Skeletal muscle cell (primary cell): ENCODE measurements around the gene HOXB5.

Source experiments
- DNase-seq: peaks from one replicate; pipeline ENCODE4 v3.0.0-alpha.2; 2010; ENCODE audit warnings: low read depth
- H3K4me3 ChIP-seq: 2 replicates; pipeline ENCODE4 v1.5.1; 2011; ENCODE audit warnings: low read depth, mild to moderate bottlenecking, control low read depth, low read length, moderate library complexity

The HOXB5 gene

DNA sequence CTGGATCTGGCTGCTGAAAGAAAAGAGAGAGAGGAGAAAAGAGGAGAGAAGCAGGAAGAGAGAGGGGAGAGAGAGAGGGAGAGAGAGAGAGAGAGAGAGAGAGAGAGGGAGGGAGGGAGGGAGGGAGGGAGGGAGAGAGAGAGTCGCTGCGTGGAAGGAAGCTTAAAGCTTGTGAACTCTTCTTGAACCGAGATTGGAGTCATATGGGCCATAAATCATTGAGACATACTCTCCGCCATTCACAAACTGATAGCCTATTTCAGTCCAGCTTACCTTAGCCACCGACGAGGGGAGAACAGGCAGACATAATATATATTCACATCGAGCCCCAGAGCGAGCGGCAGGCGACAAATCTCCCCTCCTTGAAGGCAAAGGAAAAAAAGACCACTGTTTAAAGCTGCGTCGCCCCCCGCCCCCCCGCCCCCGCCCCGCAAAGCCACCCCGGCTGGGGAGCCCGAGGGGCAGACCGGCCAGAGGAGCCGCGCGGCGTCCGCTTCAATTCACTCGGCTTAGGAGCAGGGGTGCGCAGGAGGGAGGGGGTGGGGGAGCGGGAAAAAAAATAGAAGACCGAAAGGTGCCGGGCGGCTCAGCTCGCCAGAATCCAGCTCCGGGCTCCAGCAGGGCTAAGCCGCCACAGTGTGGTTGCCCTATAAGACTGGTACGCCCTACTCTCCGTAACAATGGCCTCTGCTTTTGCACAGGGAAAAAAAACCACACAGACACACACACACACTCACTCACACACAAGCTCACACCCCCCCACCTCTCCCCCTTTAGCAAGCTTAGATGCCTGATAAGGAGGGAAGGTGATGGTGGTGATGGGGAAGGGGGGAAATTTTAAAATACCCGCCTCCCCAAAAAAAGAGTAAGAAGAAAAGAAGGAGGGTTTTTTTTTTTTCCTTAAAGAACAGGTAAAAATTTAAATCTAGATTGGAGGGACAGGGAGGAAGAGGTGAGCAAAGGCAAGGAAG is 38.0 kb downstream of the HOXB5 start:
- peak overlapping the region; percentile 38 for H3K4me3 ChIP-seq
- peak; percentile 74 for DNase-seq

DNA sequence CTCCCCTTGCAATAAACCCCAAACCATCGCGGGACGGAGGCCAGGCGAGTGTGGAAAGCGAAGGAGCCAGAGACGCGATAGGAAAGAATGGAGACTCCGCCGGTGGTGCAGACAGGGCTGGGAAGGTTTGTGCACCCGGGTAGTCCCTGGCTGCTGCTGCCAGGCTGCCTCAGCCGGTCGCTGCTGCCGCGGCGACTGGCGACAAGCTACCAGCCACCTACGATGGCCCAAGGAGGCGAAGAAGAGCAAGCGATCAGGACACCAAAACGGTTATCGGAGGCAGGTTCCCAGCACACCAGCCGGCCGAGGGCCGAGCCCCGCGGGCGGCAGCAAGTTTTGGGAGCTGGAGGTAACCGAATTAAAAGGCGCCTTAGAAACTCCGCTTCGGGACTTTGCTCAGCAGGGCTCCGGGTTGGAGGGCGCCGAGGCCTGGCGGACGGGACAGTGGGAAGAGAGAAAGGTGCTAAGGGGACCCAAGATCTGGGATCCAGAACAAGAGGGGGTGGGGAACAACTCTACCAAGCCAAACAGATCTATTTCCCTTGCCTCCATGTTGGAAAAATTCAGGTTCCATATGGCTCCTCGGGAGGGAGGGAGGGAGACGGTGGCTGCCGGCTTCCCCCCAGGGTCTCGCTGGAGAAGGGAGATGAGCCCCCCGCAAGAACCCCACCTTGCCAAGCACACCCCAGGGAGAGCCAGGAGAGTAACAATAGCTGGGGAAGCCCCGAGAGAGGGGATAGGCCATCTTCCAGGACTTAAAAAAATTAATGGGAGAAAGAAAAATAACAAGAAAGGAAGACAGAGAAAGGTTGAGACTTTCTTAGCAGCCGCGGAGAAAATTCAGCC is 38.9 kb downstream of the HOXB5 start:
- no peak for DNase-seq
- peak overlapping the region; percentile 38 for H3K4me3 ChIP-seq

DNA sequence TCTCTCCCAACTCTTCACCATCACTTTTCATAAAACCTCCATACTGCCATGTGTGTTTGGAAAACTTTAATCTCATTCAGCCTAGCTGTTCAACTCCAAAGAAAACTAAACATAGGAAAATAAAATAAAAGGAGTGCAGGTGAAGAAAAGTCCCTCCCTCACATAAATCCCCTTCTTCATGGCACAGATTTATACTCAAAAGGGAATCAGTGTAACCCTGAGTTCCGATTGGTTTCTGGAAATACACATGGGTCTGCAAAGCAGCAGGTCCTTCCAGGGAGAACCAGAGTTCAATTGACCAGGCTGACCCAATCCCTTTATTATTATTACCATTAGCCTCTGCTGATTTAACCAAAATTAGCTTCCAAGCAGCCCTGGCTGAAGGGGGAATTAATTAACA is 39.8 kb downstream of the HOXB5 start:
- no peak for DNase-seq
- no peak overlapping the region for H3K4me3 ChIP-seq

DNA sequence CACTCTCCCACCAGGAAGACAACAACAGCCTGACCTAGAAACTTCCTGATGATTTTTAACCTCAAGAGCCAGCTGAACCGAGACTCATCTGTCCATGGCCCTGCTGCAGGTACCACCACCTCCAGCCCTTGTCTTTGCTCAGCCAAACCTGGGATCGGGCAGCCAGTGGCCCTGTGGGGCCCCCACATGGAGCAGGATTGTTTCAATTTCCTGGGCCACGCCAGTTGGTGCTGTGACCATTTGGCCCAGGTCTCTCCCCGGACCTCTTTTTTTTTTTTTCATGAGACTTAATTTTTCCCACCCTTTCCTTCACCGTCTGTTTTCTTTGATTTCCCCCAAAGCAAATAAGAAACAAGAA is 40.4 kb downstream of the HOXB5 start:
- no peak for DNase-seq
- H3K4me3 ChIP-seq = no peak overlapping the region

DNA sequence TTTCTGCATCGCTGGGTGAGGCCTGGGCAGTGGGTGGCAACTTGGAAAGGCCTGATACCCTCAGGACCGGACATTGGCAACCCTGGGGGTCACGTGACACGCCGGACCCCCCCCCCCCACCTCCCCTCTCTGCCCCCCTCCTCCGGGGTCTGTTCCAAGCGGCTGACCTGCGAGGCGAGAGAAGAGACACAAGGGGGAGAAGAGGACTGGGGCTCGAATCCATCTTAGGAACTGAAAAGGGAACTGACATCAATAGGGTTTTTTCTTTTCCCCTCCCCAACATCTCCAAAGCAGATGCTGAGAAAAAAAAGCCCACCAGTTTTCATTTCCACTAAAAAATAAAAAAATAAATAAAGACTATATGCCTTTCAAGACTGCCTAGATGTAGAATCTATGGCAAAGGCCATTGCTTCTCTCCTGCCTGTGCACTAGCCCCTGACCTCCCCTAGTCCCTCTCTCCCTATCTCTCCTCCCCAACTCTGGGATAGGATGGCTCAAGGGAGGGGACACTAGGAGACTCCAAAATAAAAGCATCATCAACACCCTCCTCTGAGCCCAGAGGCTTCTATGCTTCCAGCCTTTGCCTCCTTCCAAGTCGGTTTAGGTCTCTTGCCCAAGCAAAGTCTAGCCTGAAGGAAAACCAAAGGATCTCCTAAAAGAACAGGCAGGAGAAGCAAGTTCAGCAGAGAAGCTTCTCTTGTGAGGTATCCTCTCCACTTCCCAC is 41.0 kb downstream of the HOXB5 start:
- H3K4me3 ChIP-seq = no peak overlapping the region
- DNase-seq = no peak

DNA sequence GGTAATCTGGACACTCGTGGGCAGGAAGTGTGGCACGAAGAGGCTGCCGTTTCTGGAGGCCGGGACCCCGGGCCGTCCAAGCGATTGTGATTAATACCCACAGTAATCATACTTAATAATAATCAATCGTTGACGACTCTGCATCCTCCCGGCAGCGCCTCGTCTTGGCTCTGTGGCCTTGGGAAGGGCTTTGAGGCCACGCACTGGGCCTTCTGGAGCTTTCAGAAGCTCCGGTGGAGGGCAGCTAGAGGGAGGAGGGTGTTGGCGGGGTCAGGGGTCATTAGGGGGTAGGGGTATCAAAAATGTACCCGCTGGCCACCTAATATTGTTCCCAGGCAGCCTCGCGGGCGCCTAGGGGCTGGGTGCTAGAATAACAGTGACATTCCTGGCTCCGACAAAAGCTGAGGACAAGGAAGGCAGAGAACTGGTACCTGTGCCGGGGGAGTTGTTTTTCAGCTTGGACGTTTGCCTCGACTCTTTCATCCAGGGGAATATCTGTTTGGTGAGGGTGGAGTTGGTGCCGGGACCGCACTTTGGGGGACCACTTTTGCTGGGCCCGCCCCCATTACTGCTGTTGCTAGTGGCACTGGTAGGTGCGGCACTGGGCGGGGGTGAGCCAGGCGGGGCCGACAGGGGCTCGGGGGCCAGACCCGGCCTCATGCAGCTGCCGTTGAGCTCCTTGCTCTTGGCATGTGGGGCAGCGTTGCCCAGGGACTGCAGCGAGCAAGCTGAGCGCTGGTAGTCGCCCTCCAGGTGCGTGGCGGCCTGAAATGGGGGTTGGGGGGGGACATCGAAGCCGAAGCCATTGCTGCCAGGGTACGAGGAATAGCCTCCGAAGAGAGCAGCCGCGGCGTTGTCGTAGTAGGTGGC is 41.7 kb downstream of the HOXB5 start:
- H3K4me3 ChIP-seq = no peak overlapping the region
- DNase-seq = no peak

DNA sequence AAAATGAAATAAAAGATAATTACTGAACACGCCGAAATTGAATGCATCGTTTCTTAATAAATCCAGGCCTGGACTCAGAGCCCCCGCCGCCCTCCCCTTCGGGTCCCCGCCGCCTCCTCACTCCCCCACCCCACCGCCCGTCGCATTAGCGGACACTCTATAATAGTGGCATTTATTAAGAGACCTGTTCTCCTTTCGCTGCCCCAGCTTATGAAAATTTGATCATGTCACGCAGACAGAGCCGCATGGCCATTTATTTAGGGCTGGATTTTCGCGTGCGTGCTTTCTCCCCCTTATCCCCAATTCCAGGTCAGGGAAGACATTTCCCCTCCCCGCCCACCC is 42.4 kb downstream of the HOXB5 start:
- H3K4me3 ChIP-seq = no peak overlapping the region
- no peak for DNase-seq

DNA sequence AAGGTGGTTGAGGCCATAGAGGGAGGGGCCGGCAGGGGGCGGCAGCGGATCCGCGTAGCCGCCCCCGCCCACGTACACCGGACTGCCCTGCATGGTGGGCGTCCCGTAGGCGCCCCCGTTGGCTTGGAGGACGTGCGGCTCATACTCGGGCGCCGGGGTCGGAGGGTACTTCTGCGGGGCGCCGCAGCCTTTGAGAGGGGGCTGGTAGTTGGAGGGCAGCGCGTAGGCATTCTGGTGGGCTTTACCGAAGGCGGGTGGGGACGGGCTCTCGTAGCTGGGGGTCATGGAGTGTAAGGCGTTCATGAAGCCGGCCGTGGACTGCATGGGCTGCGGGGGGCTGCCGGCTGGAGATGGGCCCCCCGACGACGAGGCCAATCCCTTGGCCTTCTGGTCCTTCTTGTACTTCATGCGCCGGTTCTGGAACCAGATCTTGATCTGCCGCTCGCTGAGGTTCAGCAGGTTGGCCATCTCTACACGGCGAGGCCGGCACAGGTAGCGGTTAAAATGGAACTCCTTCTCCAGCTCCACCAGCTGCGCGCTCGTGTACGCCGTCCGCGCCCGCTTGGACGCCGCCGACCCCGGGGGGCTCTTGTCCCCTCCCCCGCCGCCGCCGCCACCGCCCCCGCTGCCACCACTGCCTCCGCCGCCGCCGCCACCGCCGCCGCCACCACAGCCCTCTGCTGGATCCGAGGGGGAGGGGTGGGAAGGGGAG is 42.9 kb downstream of the HOXB5 start:
- no peak for DNase-seq

DNA sequence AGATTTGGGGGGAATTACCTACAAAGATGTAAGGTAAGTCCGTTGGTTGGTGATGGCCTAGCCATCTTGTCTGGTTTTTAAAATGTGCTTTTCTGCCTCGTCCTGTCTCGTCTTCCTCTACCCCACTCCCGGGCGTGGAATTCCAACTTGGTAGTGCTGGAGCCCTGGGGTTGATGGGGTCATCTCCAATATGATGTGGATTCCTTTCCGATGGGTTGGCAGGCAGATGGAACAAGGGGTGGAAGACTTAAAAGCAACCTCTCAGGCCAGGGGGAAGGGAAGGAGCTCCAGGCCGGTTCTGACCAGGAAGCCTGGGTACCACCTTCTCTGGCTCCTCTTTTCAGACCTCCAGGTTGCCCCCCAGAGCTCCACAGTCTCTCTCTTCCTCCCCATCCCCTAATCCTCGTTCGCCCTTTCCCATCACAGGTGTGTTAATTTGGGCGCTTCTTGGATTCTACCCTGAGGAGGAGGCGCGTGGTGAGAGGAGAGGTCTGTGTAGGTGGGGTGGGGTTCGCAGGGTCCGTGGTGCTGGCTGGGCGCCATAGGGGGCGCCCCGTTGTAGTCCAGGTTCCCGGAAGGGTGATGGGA is 43.6 kb downstream of the HOXB5 start:
- no peak for DNase-seq
- H3K4me3 ChIP-seq = no peak overlapping the region

More for the DNA sequence above, 42.9 kb downstream of the HOXB5 start:
- no peak overlapping the region for H3K4me3 ChIP-seq

DNA sequence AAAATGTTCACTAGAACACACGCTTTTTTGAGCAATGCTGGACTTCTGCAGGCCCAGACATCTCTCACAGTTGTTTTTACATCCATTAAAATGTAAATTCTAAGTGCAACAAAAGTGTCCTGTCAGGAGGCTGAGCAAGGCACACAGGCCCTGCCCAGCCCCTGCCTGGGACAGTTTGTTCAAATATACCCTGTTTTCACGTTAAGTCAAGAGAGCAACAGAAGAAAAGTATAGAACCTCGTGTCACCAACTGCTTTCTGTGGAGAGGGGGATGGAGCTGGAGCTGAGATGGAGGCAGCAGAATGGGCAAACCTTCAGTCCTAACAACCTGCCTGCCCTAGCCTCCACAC is 44.3 kb downstream of the HOXB5 start:
- no peak overlapping the region for H3K4me3 ChIP-seq
- DNase-seq = no peak

DNA sequence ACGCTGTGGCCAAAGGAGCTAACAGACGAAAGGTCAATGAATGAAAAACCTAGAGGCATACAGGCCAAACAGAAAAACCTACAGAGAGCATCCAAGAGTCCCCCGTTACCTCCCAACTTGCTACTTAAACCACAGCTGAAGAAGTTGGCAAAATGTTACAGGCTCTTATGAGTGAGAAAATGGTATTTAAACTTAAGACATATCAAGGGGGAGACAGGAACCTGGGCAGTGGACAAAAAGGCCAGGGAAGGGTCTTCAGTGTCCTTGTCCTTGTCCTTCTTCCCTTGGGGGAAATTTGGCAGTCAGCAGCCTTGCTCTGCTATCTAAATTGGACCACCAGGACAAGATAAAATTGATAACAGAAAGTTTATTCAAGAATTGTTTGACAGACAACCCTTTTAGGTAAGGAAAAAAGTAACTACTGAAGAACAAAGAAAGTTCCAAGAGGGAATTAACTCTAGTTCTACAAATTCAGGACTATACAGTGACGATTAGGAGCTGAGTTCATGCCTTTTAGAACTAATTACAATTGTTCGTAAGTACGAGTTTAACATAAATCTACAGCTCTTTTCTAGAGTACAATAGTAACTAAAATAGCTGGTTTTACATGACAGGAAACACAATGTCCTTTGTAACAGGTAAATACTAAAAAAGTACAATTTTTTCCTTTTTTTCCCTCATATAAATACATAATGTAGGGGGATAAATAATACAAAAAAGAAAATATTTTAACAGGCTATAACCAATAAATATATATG is 44.9 kb downstream of the HOXB5 start:
- no peak overlapping the region for H3K4me3 ChIP-seq
- no peak for DNase-seq

DNA sequence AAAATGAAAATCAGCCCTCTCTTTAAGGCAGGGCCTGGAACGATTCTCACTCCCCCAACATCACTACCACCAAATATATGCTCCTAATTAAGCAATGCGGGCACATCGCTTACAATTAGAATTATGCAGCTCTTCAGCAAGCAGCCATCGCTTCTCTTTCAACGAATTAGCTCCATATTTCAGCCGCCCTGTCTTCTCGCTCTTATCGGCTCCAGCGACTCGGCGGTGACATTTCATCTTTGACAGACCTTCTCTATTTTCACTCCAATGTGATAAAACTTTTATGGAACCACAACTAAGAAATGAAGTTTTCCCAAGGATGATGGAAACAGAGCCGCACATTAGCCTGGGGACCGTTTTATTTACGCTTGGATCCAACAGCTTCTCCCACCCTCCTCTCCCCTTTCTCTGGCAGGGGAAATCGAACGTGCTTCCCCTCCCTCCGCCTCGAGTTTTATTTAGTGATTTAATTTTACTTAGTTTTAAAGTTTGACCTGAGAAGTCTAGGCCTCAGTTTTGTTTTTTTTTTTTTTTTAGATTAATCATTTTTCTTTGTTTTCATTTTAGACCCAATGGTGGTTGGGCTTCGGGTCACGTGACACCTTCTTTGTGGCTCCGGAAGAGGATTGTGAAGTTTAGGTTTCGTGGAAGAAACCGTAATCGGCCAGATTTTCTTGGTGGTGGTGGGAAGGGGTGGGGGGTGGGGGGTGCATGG is 45.6 kb downstream of the HOXB5 start:
- peak overlapping the region; percentile 29 for H3K4me3 ChIP-seq
- DNase-seq = no peak

DNA sequence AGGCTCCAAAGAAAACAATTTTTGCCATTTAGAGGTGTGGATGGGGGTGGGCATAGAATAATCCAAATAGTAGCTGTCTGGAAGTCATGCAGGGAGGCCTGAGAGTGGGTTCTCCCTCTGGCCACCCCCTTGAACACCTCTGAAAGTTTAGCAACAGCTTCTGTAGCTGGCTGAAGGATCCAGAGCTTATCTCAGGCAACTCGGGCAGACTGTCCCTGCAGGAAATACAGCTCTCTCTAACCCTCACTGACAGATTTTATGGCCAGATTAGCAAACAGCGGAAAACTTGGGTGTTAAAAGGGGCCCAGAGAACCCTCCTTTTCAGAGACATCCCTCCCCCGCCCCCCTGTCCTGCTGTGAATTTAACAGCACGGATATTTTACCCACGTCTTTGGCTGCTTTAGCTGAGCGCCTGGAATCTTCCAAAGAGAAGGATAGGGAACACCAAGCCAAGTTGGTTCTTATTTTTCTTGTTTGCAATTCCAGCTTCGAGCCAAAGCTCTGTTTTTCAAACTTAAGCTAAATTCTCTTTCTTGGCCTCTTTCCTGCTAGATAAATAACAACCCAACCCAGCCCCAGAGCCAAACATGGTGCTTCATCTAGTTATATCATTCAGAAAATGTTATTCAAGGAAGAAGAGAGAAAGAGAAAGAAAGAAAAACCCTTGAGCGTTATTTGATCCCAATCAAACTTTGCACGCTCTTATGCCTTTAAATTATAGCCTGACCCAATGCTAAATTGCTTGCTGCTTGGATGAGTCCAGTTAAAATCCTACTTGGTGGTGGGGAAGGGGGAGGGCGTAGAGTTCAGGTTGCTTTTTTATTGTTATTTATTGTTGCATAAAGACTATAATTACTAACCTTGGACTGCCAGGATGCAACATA is 46.4 kb downstream of the HOXB5 start:
- H3K4me3 ChIP-seq = peak overlapping the region; percentile 29
- no peak for DNase-seq

DNA sequence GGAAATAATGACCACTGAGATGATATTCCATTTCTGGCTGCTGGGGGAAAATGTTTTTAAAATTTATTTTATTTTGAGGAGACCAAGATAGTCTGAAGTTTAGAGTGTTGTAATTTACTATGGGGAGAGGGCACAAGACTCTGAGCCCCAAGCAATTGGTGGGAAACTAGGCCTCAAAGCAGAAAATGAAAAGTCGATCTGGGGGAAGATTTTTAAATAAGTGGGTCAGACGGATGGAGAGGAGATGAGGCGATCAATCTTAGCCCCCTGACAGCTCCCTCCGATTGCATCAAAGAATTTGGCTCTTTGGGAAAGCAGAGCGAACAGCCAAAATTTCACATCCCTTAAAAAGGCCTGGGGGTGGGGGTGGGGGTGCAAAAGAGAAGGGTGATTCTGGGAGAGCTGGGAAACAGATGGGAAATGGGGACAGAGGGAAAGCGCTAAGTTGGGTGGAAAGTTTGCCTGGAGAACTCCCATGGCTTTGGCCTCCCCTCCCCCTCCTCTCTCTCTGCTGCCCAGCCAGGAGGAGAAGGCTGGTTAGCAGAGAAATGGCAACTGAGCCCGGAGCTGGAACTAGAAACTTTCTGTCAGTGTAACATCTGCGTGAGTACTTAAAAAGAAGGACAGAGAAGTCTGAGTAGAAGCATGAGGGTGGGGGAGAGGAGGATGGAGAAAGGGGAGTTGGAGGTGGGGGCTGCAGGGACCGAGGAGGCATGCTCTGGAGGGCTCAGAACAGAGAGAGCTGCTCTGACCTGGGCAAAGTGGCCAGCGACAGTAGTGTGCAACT is 47.2 kb downstream of the HOXB5 start:
- DNase-seq = no peak
- peak overlapping the region; percentile 29 for H3K4me3 ChIP-seq

DNA sequence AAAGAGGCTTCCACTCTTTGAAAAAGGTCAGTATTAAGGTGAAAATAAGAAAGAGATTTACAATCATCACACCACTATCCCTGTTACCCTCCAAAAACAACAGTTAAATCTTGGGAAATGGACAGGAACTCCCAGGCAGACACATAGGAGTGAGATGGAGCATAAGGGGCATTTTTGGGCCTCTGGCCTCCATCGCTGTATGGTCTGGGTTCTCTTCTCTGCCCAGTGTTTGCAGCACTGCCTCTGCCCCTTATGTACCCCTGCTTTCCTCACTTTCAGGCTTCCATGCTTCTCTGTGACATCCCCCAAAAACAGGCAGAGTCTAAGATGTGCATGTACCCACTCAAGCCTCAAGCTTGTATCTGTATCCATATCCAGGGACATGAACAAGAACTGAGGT is 48.0 kb downstream of the HOXB5 start:
- H3K4me3 ChIP-seq = peak overlapping the region; percentile 63

More for the DNA sequence above, 48.0 kb downstream of the HOXB5 start:
- no peak for DNase-seq
